NCI-H446 treated with DMSO at 0.1 percent for 48 hours (cell line): ENCODE results near the gene ATP10D.
A peak's percentile ranks its signal among the peaks of the same experiment; 100 is the strongest.
"Not testable (repeated sequence)": the region's sequence is repeated elsewhere in the genome, so short reads cannot be mapped to it uniquely, and the experiment has no call there.

Source experiments
- DNase-seq: peaks from one replicate; lab custom pipeline; 2025; lab: John Stamatoyannopoulos, UW

ATP10D gene

GRCh38 chr4:47488706-47489105 lies 3.6 kb downstream of the ATP10D start:
- no peak for DNase-seq

DNA sequence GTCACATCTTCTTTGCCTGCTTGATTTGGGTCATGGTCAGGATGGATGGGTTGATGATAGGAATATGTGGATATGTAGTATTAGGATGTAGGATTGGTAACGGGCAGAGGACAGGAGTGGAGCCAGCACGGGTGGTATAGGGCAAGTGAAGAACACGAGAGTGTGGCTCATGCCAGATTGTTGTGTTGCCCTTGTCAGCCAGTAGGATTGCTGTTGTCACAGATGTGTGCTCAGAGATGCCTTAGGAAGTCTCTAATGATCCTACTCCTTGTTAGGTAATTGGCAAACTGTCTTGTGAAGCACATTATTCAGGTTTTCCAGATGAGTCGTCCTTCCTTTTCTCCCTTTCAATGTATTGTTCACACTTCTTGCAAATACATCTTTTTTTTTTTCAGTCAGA lies 5.5 kb downstream of the ATP10D start:
- DNase-seq, result peak; percentile 11

- DNase-seq, result no peak
These were observed 8.4 kb downstream of the ATP10D start for GRCh38 chr4:47493238-47494123.

- DNase-seq, result no peak
These were observed 9.0 kb downstream of the ATP10D start for GRCh38 chr4:47494124-47494430.

DNA sequence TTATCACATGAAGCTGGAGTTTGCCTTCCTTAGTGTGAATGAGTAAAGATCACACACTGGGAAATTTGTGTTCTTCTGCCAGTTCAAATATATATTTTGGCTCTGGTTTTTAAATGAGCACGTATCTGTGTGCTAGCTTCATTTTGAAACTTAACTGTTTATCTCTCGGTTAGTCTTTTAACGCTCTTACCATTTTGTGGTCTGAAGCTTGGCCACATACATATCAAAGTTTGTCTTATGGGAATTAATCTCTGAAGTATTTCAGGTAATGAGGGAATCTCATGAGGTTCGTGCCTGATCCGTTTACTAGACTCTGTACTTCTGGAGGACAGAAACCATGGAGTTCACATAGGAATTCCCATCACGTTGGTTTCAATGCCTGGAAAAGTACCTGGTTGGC lies 13.8 kb downstream of the ATP10D start:
- DNase-seq, result no peak

DNA sequence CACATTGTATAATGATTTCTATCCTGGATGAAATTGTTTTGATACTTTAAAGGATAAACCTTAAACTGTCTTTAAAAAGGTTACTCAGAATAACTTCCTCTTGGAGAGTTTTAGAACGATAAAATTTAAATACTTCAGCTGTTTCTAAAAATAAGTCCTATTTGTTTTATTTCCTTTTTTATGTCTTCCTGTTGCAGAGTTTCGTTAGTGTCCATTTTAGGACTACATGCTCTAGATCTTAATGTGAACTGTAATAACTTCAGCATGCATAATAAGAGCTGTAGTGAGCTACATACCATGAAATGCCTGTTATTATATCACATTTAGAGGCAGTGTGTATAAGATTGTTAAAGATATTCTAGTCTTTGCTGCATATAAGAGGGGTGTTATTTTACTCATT lies 14.6 kb downstream of the ATP10D start:
- no peak for DNase-seq

- no peak for DNase-seq
These were observed 15.7 kb downstream of the ATP10D start for GRCh38 chr4:47500776-47501175.

DNA sequence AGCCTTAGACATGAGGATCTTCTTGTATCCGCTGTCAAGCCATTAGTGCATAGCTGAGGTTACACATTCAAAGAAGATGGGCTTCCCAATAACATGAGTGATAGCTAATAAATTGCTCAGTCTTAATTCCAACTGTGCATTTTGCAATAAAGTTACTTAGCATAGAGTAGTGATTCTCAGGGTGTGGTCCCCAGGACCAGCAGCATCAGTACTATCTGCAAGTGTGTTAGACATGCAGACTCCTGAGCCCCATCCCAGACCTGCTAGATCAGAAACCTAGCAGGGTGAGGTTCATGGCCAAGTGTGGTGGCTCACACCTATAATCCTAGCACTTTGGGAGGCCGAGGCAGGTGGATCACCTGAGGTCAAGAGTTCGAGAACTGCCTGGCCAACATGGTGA lies 20.1 kb downstream of the ATP10D start:
- no peak for DNase-seq

DNA sequence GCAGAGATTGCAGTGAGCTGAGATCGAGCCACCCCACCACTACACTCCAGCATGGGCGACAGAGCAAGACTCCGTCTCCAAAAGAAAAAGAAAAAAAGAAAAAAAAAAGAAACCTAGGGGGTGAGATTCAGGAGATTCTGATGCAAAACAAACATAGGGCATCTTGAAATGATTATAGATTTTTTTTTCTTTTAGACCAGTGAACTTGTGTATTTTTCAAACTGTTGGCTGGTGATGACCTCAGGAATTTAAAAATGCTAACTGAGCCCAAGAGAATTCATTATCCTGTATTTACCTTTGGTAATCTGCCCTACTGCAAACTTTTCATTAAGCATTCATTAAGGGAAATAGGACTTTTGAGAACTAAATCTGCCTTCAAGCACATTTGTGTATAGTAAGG lies 20.6 kb downstream of the ATP10D start:
- DNase-seq, result no peak

GRCh38 chr4:47510506-47511143 lies 25.6 kb downstream of the ATP10D start:
- DNase-seq, result no peak

GRCh38 chr4:47513461-47513860 lies 28.4 kb downstream of the ATP10D start:
- no peak for DNase-seq

DNA sequence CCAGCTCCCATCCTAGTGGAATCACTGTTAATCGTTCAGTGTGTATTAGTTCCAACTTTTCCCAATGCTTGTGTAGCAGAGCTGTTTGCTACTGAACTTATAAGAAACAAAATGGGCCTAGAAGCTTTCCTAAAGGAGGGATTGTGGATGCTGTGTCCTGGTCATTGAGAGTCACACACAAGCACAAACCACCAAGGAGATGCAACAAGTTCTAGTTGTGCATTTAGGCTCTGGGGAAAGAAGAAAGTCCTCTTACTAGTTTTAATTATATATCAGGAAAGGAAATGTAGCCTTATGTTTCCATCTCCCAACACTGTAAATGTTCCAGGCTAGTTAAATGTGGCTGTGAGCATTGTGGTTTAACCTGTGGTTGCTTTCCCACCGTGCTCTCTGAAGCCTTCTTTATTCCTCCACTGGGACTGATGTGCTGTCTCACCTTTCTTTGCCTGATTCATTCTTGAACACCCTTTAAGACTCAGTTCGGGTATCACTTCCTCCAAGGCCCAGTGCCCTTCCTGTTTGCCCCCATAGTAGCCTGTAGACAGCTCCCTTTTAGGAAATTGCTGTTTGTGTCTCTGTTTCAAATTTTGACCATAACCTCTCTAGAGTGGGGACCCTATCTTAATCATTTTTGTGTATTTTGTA lies 34.3 kb downstream of the ATP10D start:
- no peak for DNase-seq

- no peak for DNase-seq
These were observed 40.2 kb downstream of the ATP10D start for GRCh38 chr4:47525154-47525819.

- DNase-seq, result no peak
These were observed 41.2 kb downstream of the ATP10D start for GRCh38 chr4:47526281-47526680.

GRCh38 chr4:47528646-47529045 lies 43.6 kb downstream of the ATP10D start:
- DNase-seq, result not testable (repeated sequence)

DNA sequence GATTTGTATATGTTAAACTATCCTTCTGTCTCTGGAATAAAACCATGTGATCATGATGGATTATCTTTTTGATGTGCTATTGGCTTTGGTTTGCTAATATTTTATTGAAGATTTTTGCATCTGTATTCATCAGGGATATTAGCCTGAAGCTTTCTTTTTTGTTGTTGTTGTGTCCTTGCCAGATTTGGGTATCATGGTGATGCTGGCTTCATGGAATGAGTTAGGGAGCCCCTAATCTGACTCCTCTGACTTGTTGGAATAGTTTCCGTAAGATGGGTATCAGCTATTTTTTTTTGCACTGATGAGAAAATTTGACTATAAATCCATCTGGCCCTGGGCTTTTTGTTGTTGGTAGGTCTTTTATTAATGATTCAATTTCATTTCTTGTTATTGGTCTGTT lies 45.7 kb downstream of the ATP10D start:
- DNase-seq, result no peak

DNA sequence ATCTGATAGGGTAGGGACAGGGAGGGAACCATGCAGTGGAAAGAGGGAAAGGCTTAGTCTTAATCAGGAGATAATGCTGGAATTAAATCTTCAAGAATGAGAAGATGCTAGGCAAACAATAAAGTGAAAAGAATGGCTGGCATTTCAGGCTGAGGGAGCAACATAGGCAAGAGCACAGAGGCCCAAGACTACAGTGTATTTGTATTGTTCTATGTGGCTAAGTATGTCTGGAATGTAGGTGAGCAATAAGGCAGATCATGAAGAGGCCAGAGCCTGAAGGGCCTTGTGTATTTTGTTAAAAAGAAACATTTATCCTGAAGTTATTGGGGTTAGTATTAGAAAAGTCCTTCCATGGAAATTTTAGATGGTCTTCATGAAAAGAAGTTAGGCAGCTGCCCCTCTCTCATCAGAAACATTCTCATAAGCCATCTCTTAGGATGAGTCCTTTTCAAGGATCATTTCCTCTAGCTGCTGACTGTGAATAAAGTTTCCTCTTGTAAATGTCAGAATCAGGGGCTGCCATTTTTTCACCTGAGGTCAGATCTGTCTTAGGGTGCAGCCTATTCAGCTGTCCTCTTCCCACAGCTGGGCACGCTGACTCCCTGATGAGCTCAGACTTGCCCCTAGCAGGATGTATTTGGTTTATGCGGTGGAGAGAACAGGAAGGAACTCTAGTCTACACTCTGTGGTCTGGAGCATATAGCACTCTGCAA lies 46.3 kb downstream of the ATP10D start:
- no peak for DNase-seq

GRCh38 chr4:47531954-47532321 lies 46.9 kb downstream of the ATP10D start:
- DNase-seq, result no peak

- DNase-seq, result no peak
These were observed 47.6 kb downstream of the ATP10D start for GRCh38 chr4:47532658-47533057.

GRCh38 chr4:47533689-47534347 lies 48.7 kb downstream of the ATP10D start:
- DNase-seq, result no peak

DNA sequence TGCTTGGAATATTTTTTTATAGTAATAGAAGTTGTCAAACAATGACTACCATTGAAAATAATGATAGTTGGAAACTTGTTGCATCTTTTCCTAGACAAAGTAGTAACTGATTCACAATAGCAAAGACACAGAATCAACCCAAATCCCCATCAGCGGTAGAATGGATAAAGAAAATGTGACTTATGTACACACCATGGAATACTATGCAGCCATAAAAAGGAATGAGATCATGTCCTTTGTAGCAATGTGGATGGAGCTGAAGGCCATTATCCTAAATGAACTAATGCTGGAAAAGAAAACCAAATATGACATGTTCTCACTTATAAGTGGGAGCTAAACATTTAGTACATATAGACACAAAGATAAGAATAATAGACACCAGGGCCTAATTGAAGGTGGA lies 49.7 kb downstream of the ATP10D start:
- DNase-seq, result no peak
